ENCODE data around the gene PRAC2.

GRCh38 chr17:48676963-48677558 lies 45.9 kb upstream of the PRAC2 start:
- no peak for TF ChIP-seq RAD21 (IDR thresholded peaks at IDR 0.05 in 1 of 2, conservative IDR thresholded peaks at IDR 0.05 in 1 of 2; ENCODE audit: low read depth in 2 of 2, low read length in 2 of 2)
- TF ChIP-seq SIX5 (IDR thresholded peaks at IDR 0.05; ENCODE audit: low read depth, low read length): no peak
- TF ChIP-seq YY1 (IDR thresholded peaks at IDR 0.05; ENCODE audit: low read depth, low read length): no peak
- TF ChIP-seq CREB1 (IDR thresholded peaks at IDR 0.05): no peak
- no peak for TF ChIP-seq EP300 (IDR thresholded peaks at IDR 0.05; ENCODE audit: borderline replicate concordance in 1 of 2, low read depth in 2 of 2, low read length in 2 of 2)
- no peak for TF ChIP-seq SP1 (IDR thresholded peaks at IDR 0.05; ENCODE audit: low read depth, low read length)
- TF ChIP-seq, protein P1, sequence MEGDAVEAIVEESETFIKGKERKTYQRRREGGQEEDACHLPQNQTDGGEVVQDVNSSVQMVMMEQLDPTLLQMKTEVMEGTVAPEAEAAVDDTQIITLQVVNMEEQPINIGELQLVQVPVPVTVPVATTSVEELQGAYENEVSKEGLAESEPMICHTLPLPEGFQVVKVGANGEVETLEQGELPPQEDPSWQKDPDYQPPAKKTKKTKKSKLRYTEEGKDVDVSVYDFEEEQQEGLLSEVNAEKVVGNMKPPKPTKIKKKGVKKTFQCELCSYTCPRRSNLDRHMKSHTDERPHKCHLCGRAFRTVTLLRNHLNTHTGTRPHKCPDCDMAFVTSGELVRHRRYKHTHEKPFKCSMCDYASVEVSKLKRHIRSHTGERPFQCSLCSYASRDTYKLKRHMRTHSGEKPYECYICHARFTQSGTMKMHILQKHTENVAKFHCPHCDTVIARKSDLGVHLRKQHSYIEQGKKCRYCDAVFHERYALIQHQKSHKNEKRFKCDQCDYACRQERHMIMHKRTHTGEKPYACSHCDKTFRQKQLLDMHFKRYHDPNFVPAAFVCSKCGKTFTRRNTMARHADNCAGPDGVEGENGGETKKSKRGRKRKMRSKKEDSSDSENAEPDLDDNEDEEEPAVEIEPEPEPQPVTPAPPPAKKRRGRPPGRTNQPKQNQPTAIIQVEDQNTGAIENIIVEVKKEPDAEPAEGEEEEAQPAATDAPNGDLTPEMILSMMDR (IDR thresholded peaks at IDR 0.05; ENCODE audit: control extremely low read depth in 1 of 3, insufficient read depth in 1 of 3, low read depth in 1 of 3, low read length in 3 of 3): no peak
- TF ChIP-seq TCF12 (IDR thresholded peaks at IDR 0.05; ENCODE audit: low read depth, low read length): no peak

Measured in H1 (cell line).